Activated CD4-positive, alpha-beta memory T cell treated with anti-CD3 and anti-CD28 coated beads, Interleukin-2, amount 10 ng/mL, durations not matched to agents 7 days and 5 days (primary cell): ENCODE results near the gene RSPO3. TPM values are rescaled to one million over a fixed set of nuclear protein-coding genes. Genes with fewer than 3 reads are reported as not detected.

Experiments used
- CTCF ChIA-PET: fragments of 350-600 bp; sonication (Branson Sonifier 250); formaldehyde crosslinking; loops from one replicate; lab custom pipeline; 2021; ENCODE audit warnings: antibody characterized with exemption, inconsistent platforms; lab: Charles Lee
- POLR2A ChIA-PET: fragments of 350-600 bp; sonication (Branson Sonifier 250); formaldehyde crosslinking; loops from one replicate; lab custom pipeline; 2021; ENCODE audit warnings: antibody characterized with exemption; lab: Charles Lee
- DNase-seq: peaks from one replicate; pipeline ENCODE4 v3.0.0-alpha.2; 2020
- H3K27ac Mint-ChIP-seq: one replicate; pipeline ENCODE4 v1.8.0; 2021; ENCODE audit warnings: mild to moderate bottlenecking, mixed read lengths
- H3K27me3 Mint-ChIP-seq: one replicate; pipeline ENCODE4 v1.8.0; 2021; ENCODE audit warnings: mixed read lengths
- H3K36me3 Mint-ChIP-seq: one replicate; pipeline ENCODE4 v1.8.0; 2021; ENCODE audit warnings: low read depth, mixed read lengths
- H3K4me1 Mint-ChIP-seq: one replicate; pipeline ENCODE4 v1.8.0; 2021; ENCODE audit warnings: mixed read lengths
- H3K4me3 Mint-ChIP-seq: one replicate; pipeline ENCODE4 v1.8.0; 2021; ENCODE audit warnings: mild to moderate bottlenecking, mixed read lengths
- H3K9me3 Mint-ChIP-seq: one replicate; pipeline ENCODE4 v1.8.0; 2021; ENCODE audit warnings: mixed read lengths
- total RNA-seq, 2 experiments: library from RNA; stranded (reverse); gene quantifications; one replicate each; pipeline ENCODE4 v1.2.3, GENCODE V29; 2021

Gene RSPO3
- total RNA-seq, 2 experiments from 2014 or later = not detected

GRCh38 chr6:127180426-127180825 is 62.0 kb downstream of the RSPO3 start:
- Mint-ChIP-seq H3K4me3 (no peak overlapping the region), H3K9me3 (no peaks in the 10 kb centered on the region), H3K4me1 (no peaks in the 10 kb centered on the region), H3K36me3 (no peaks in the 10 kb centered on the region), H3K27ac (no peak overlapping the region), H3K27me3 (peaks cover 15% of the 10 kb centered on the region)
- no peak for DNase-seq
- ChIA-PET POLR2A (no interaction called here), CTCF (no interaction called here)

- no peak for DNase-seq
- H3K4me3 Mint-ChIP-seq = no peak overlapping the region
- H3K36me3 Mint-ChIP-seq = no peaks in the 10 kb centered on the region
- peaks cover 15% of the 10 kb centered on the region for H3K27me3 Mint-ChIP-seq
- ChIA-PET POLR2A (no interaction called here), CTCF (no interaction called here)
- H3K9me3 Mint-ChIP-seq = no peaks in the 10 kb centered on the region
- H3K27ac Mint-ChIP-seq = no peak overlapping the region
- no peaks in the 10 kb centered on the region for H3K4me1 Mint-ChIP-seq
Measured at GRCh38 chr6:127182501-127182900, 64.0 kb downstream of the RSPO3 start.

GRCh38 chr6:127185437-127185995 is 67.0 kb downstream of the RSPO3 start:
- Mint-ChIP-seq H3K4me1 (no peaks in the 10 kb centered on the region), H3K4me3 (no peak overlapping the region), H3K9me3 (no peaks in the 10 kb centered on the region), H3K27me3 (peaks cover 8% of the 10 kb centered on the region), H3K27ac (no peak overlapping the region), H3K36me3 (no peaks in the 10 kb centered on the region)
- ChIA-PET POLR2A (no interaction called here), CTCF (interaction anchor here (1.2 to 2.7 kb wide), 3 partner anchors 14 to 353 kb away, joined by 3 to 26 read pairs (median 15); partner anchors contain the start of gene RNF146)
- no peak for DNase-seq

- no peak overlapping the region for H3K4me3 Mint-ChIP-seq
Measured at GRCh38 chr6:127186889-127187288, 68.4 kb downstream of the RSPO3 start.

GRCh38 chr6:127188744-127189143 is 70.3 kb downstream of the RSPO3 start:
- ChIA-PET CTCF (interaction anchor here (1.5 to 3.0 kb wide), 3 partner anchors 10 to 350 kb away, joined by 3 to 13 read pairs (median 11); partner anchors contain the start of gene RNF146), POLR2A (no interaction called here)
- H3K9me3 Mint-ChIP-seq = no peaks in the 10 kb centered on the region
- H3K4me1 Mint-ChIP-seq = no peaks in the 10 kb centered on the region
- no peak for DNase-seq
- H3K4me3 Mint-ChIP-seq = no peak overlapping the region
- peaks cover under 1% of the 10 kb centered on the region for H3K27me3 Mint-ChIP-seq
- H3K27ac Mint-ChIP-seq = no peak overlapping the region
- H3K36me3 Mint-ChIP-seq = no peaks in the 10 kb centered on the region

More at GRCh38 chr6:127186889-127187288, 68.4 kb downstream of the RSPO3 start:
- Mint-ChIP-seq H3K9me3 (no peaks in the 10 kb centered on the region), H3K36me3 (no peaks in the 10 kb centered on the region), H3K27ac (no peak overlapping the region), H3K27me3 (peaks cover 8% of the 10 kb centered on the region), H3K4me1 (no peaks in the 10 kb centered on the region)
- ChIA-PET CTCF (interaction anchor here (0.6 to 2.8 kb wide), 8 partner anchors 9 to 362 kb away, joined by 3 to 26 read pairs (median 4); partner anchors contain the start of gene RNF146), POLR2A (no interaction called here)
- peak; percentile 70 for DNase-seq

- no peaks in the 10 kb centered on the region for H3K4me1 Mint-ChIP-seq
- CTCF ChIA-PET = interaction anchor here (1.2 to 3.0 kb wide), 2 partner anchors 70 to 75 kb away, joined by 3 to 13 read pairs; partner anchors contain the start of gene RNF146
- POLR2A ChIA-PET = no interaction called here
Measured at GRCh38 chr6:127190552-127190951, 72.1 kb downstream of the RSPO3 start.

GRCh38 chr6:127191716-127192115 is 73.2 kb downstream of the RSPO3 start:
- H3K27ac Mint-ChIP-seq = no peak overlapping the region
- H3K4me3 Mint-ChIP-seq = no peak overlapping the region
- no peaks in the 10 kb centered on the region for H3K4me1 Mint-ChIP-seq
- no peaks in the 10 kb centered on the region for H3K9me3 Mint-ChIP-seq
- H3K27me3 Mint-ChIP-seq = no peaks in the 10 kb centered on the region
- no peaks in the 10 kb centered on the region for H3K36me3 Mint-ChIP-seq
- no peak for DNase-seq
- ChIA-PET POLR2A (no interaction called here), CTCF (interaction anchor here (1.2 kb wide), 1 partner anchor 71 kb away, joined by 3 read pairs; no protein-coding TSS in a partner anchor)

More at GRCh38 chr6:127190552-127190951, 72.1 kb downstream of the RSPO3 start:
- Mint-ChIP-seq H3K36me3 (no peaks in the 10 kb centered on the region), H3K27ac (no peak overlapping the region), H3K9me3 (no peaks in the 10 kb centered on the region), H3K4me3 (no peak overlapping the region), H3K27me3 (no peaks in the 10 kb centered on the region)
- DNase-seq = no peak

GRCh38 chr6:127192911-127193541 is 74.6 kb downstream of the RSPO3 start:
- CTCF ChIA-PET = interaction anchor here (0.8 kb wide), 1 partner anchor 73 kb away, joined by 5 read pairs; the partner anchor contains the start of gene RNF146
- no peak overlapping the region for H3K4me3 Mint-ChIP-seq
- H3K27me3 Mint-ChIP-seq = peaks cover 2% of the 10 kb centered on the region
- H3K9me3 Mint-ChIP-seq = no peaks in the 10 kb centered on the region
- no peaks in the 10 kb centered on the region for H3K4me1 Mint-ChIP-seq
- H3K27ac Mint-ChIP-seq = no peak overlapping the region
- H3K36me3 Mint-ChIP-seq = no peaks in the 10 kb centered on the region
- DNase-seq = no peak
- POLR2A ChIA-PET = no interaction called here

GRCh38 chr6:127195833-127196232 is 77.4 kb downstream of the RSPO3 start:
- Mint-ChIP-seq H3K4me1 (no peaks in the 10 kb centered on the region), H3K27me3 (peaks cover 9% of the 10 kb centered on the region), H3K9me3 (no peaks in the 10 kb centered on the region), H3K27ac (no peak overlapping the region), H3K36me3 (no peaks in the 10 kb centered on the region), H3K4me3 (no peak overlapping the region)
- ChIA-PET CTCF (no interaction called here), POLR2A (no interaction called here)
- no peak for DNase-seq

GRCh38 chr6:127198549-127198948 is 80.1 kb downstream of the RSPO3 start:
- ChIA-PET CTCF (no interaction called here), POLR2A (no interaction called here)
- no peak overlapping the region for H3K4me3 Mint-ChIP-seq
- H3K27me3 Mint-ChIP-seq = peaks cover 9% of the 10 kb centered on the region
- no peaks in the 10 kb centered on the region for H3K9me3 Mint-ChIP-seq
- DNase-seq = no peak
- H3K27ac Mint-ChIP-seq = no peak overlapping the region
- no peaks in the 10 kb centered on the region for H3K36me3 Mint-ChIP-seq
- no peaks in the 10 kb centered on the region for H3K4me1 Mint-ChIP-seq

GRCh38 chr6:127199470-127199869 is 81.0 kb downstream of the RSPO3 start:
- H3K36me3 Mint-ChIP-seq = no peaks in the 10 kb centered on the region
- no peak overlapping the region for H3K4me3 Mint-ChIP-seq
- no peak for DNase-seq
- H3K27me3 Mint-ChIP-seq = peaks cover 9% of the 10 kb centered on the region
- ChIA-PET CTCF (no interaction called here), POLR2A (no interaction called here)
- H3K4me1 Mint-ChIP-seq = no peaks in the 10 kb centered on the region
- H3K27ac Mint-ChIP-seq = no peak overlapping the region
- no peaks in the 10 kb centered on the region for H3K9me3 Mint-ChIP-seq

- DNase-seq = no peak
- ChIA-PET CTCF (interaction anchor here (1.2 kb wide), 1 partner anchor 67 kb away, joined by 3 read pairs; the partner anchor contains the start of gene RNF146), POLR2A (no interaction called here)
- Mint-ChIP-seq H3K27ac (no peak overlapping the region), H3K4me1 (no peaks in the 10 kb centered on the region), H3K27me3 (peaks cover 9% of the 10 kb centered on the region), H3K9me3 (no peaks in the 10 kb centered on the region), H3K36me3 (no peaks in the 10 kb centered on the region), H3K4me3 (no peak overlapping the region)
Measured at GRCh38 chr6:127200114-127200513, 81.6 kb downstream of the RSPO3 start.

GRCh38 chr6:127201321-127201720 is 82.8 kb downstream of the RSPO3 start:
- H3K27me3 Mint-ChIP-seq = peaks cover 9% of the 10 kb centered on the region
- H3K4me3 Mint-ChIP-seq = no peak overlapping the region
- no peaks in the 10 kb centered on the region for H3K4me1 Mint-ChIP-seq
- H3K27ac Mint-ChIP-seq = no peak overlapping the region
- ChIA-PET CTCF (no interaction called here), POLR2A (no interaction called here)
- no peaks in the 10 kb centered on the region for H3K36me3 Mint-ChIP-seq
- no peak for DNase-seq
- H3K9me3 Mint-ChIP-seq = no peaks in the 10 kb centered on the region
